HCT116 (cell line): ENCODE data around the gene CES3. TPM values are rescaled to one million over a fixed set of nuclear protein-coding genes. Genes with fewer than 3 reads are reported as not detected.

Source experiments
- ATAC-seq: fragments of 200-7000 bp; cut with Tn5 transposase; 2 replicates; pipeline ENCODE4 v1.9.1; 2020; ENCODE audit warnings: mild to moderate bottlenecking, moderate library complexity
- BruUV-seq: library from RNA; stranded (reverse); fragments of 400-500 nt; replicated peaks from 2 replicates; lab custom pipeline; 2021; lab: Mats Ljungman, UMichigan
- CTCF ChIA-PET: fragments of 300-600 bp; sonication (Branson Sonifier 250); formaldehyde crosslinking; loops from one replicate; lab custom pipeline; 2021; ENCODE audit warnings: antibody characterized with exemption; lab: Charles Lee
- POLR2A ChIA-PET: fragments of 300-600, 350-600 bp; sonication (Branson Sonifier 250); formaldehyde crosslinking; loops from one replicate; lab custom pipeline; 2021; ENCODE audit warnings: antibody characterized with exemption; lab: Charles Lee
- RAD21 ChIA-PET, 2 experiments: fragments of 300-600 bp; sonication (Branson Sonifier 250); formaldehyde crosslinking; loops; one replicate each; lab custom pipeline; 2023; ENCODE audit warnings: low total read pairs in 2 of 2; ENCODE audit not compliant: uncharacterized antibody in 2 of 2, unreplicated experiment in 2 of 2, low non-redundant PET in 1 of 2; lab: Charles Lee
- DNase-seq: peaks from one replicate; pipeline ENCODE4 v3.0.0-alpha.2; 2010; ENCODE audit warnings: low read depth, low spot score
- H2AFZ ChIP-seq: fragments of 200-600 bp; shearing (Covaris generic), sonication (generic); 2 replicates; pipeline ENCODE4 v1.6.1; 2017; ENCODE audit warnings: low read depth, mixed run types, mixed read lengths, antibody characterized with exemption, low read length; ENCODE audit not compliant: poor library complexity, severe bottlenecking
- H3K27ac ChIP-seq: 2 replicates; pipeline ENCODE4 v1.5.1; 2012; ENCODE audit warnings: low read depth, low read length
- H3K27me3 ChIP-seq: fragments of 200-600 bp; sonication (generic); 2 replicates; pipeline ENCODE4 v1.6.1; 2016; ENCODE audit warnings: mixed run types, low read length, mixed read lengths; ENCODE audit not compliant: insufficient read depth
- H3K36me3 ChIP-seq, 2 experiments: fragments of 200-500 bp in 1 of 2; fragments of 200-600 bp in 1 of 2; sonication (Bioruptor generic) in 1 of 2; sonication (generic) in 1 of 2; 2 replicates each; pipeline versions ENCODE4 v1.5.1 to v1.6.1; 2014 to 2016; ENCODE audit warnings: low read length in 2 of 2, inconsistent platforms in 1 of 2, mixed read lengths in 1 of 2, mixed run types in 1 of 2; ENCODE audit not compliant: insufficient read depth in 2 of 2, control insufficient read depth in 1 of 2
- H3K4me1 ChIP-seq, 2 experiments: fragments of 200-600 bp in 1 of 2; sonication (generic) in 1 of 2; 2 replicates each; pipeline versions ENCODE4 v1.5.1 to v1.6.1; 2012 to 2017; ENCODE audit warnings: low read length in 2 of 2, inconsistent platforms in 1 of 2, mild to moderate bottlenecking in 1 of 2, mixed read lengths in 1 of 2, mixed run types in 1 of 2, moderate library complexity in 1 of 2; ENCODE audit not compliant: insufficient read depth in 2 of 2, control insufficient read depth in 1 of 2
- H3K4me2 ChIP-seq: fragments of 200-600 bp; sonication (generic); 2 replicates; pipeline ENCODE4 v1.6.1; 2017; ENCODE audit warnings: mixed run types, low read length, mixed read lengths
- H3K4me3 ChIP-seq, 2 experiments: fragments of 200-600 bp in 1 of 2; sonication (generic) in 1 of 2; replicated peaks in 1 of 2; 2 replicates each; pipeline ENCODE4 v1.5.1; 2011 to 2016; ENCODE audit warnings: low read length in 2 of 2, control low read depth in 1 of 2, low read depth in 1 of 2, mild to moderate bottlenecking in 1 of 2, mixed read lengths in 1 of 2, mixed run types in 1 of 2
- H3K79me2 ChIP-seq: fragments of 200-600 bp; sonication (generic); 2 replicates; pipeline ENCODE4 v1.6.1; 2017; ENCODE audit warnings: mild to moderate bottlenecking, mixed run types, low read length, moderate library complexity, mixed read lengths; ENCODE audit not compliant: insufficient read depth
- H3K9ac ChIP-seq: fragments of 200-600 bp; sonication (generic); 2 replicates; pipeline ENCODE4 v1.6.1; 2016; ENCODE audit warnings: low read length, mixed read lengths
- H3K9me2 ChIP-seq: fragments of 200-600 bp; sonication (generic), shearing (Covaris generic); 2 replicates; pipeline ENCODE4 v1.6.1; 2017; ENCODE audit warnings: mixed run types, mild to moderate bottlenecking, moderate library complexity; ENCODE audit not compliant: insufficient read depth
- H3K9me3 ChIP-seq, 2 experiments: fragments of 200-500 bp in 1 of 2; fragments of 200-600 bp in 1 of 2; sonication (Bioruptor generic) in 1 of 2; sonication (generic) in 1 of 2; 2 replicates each; pipeline ENCODE4 v1.6.1; 2014 to 2017; ENCODE audit warnings: low read length in 2 of 2, mixed read lengths in 2 of 2, inconsistent platforms in 1 of 2, low read depth in 1 of 2, mild to moderate bottlenecking in 1 of 2, mixed run types in 1 of 2, moderate library complexity in 1 of 2; ENCODE audit not compliant: control insufficient read depth in 1 of 2, insufficient read depth in 1 of 2
- H4K20me1 ChIP-seq: fragments of 200-600 bp; sonication (generic), shearing (Covaris generic); 2 replicates; pipeline ENCODE4 v1.6.1; 2017; ENCODE audit warnings: mixed run types, mild to moderate bottlenecking, moderate library complexity; ENCODE audit not compliant: insufficient read depth
- CEBPB ChIP-seq: IDR thresholded peaks from 2 replicates; pipeline ENCODE4 v1.6.1; 2012; ENCODE audit warnings: low read depth
- ELF1 ChIP-seq: IDR thresholded peaks from 2 replicates; pipeline ENCODE4 v1.6.1; 2012; ENCODE audit warnings: low read depth, borderline replicate concordance
- EZH2 ChIP-seq: fragments of 200-600 bp; sonication (generic); IDR thresholded peaks from 2 replicates; pipeline ENCODE4 v1.6.1; 2017; ENCODE audit warnings: antibody characterized with exemption, mixed run types
- EZH2phosphoT487 ChIP-seq: fragments of 200-600 bp; IDR thresholded peaks from 2 replicates; pipeline ENCODE4 v1.6.1; 2018; ENCODE audit warnings: antibody characterized with exemption, borderline replicate concordance
- FOSL1 ChIP-seq: IDR thresholded peaks from 2 replicates; pipeline ENCODE4 v1.6.1; 2012; ENCODE audit warnings: low read depth
- POLR2A ChIP-seq: IDR thresholded peaks from 2 replicates; pipeline ENCODE4 v1.7.0; 2011; ENCODE audit warnings: borderline replicate concordance; ENCODE audit not compliant: insufficient read depth, insufficient read length; ENCODE audit errors: extremely low read depth
- RAD21 ChIP-seq: IDR thresholded peaks from 2 replicates; pipeline ENCODE4 v1.6.1; 2012; ENCODE audit warnings: low read depth, mild to moderate bottlenecking
- SIN3A ChIP-seq: IDR thresholded peaks from 2 replicates; pipeline ENCODE4 v1.6.1; 2012; ENCODE audit warnings: low read depth
- SRF ChIP-seq: IDR thresholded peaks from 2 replicates; pipeline ENCODE4 v1.6.1; 2012; ENCODE audit warnings: low read depth
- TCF7L2 ChIP-seq: IDR thresholded peaks from 2 replicates; pipeline ENCODE4 v1.7.0; 2011; ENCODE audit warnings: borderline replicate concordance, inconsistent platforms; ENCODE audit not compliant: insufficient read depth, insufficient read length; ENCODE audit errors: extremely low read depth
- intact Hi-C: fragments of 100-400 bp; cut with micrococcal nuclease; formaldehyde crosslinking; loops from 2 replicates; pipeline ENCODE4 v1.10.0; 2022
- total RNA-seq: library from RNA; stranded (reverse); gene quantifications from one replicate; pipeline ENCODE4 v1.2.1, GENCODE V29; 2021; ENCODE audit not compliant: unreplicated experiment

CES3 gene
- total RNA-seq, 1 experiment from 2014 or later, result 10.8 TPM

DNA sequence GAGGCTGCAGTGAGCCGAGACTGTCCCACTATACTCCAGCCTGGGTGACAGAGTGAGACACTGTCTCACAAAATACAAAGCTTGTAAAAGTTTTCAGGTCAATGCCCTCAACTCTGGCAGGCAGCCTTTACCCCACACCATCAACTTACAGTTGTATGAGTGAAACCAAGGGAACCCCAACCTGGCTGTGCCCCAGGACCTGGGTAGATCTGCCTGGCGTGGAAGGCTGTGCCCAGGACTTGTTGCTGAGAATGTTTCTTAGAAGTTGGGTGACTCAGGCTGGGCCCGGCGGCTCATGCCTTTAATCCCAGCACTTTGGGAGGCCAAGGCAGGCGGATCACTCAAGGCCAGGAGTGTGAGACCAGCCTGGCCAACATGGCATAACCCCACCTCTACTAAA is 7.8 kb downstream of the CES3 start:
- intact Hi-C loops, result no loop called here
- Histone ChIP-seq H3K9me2 (no peaks in the 10 kb centered on the region), H3K4me3 (peak overlapping the region in 1 of 2 experiments; percentile 26; a peak in 1 of 4 replicates), H2AFZ (no peak overlapping the region), H3K79me2 (no peaks in the 10 kb centered on the region), H3K27me3 (no peaks in the 10 kb centered on the region), H3K4me2 (peak overlapping the region; percentile 80), H3K4me1 (peaks cover 40 to 55% of the 10 kb centered on the region in 2 experiments), H3K36me3 (no peaks in the 10 kb centered on the region), H3K9ac (peak overlapping the region; percentile 28; the same call in 1 of the 2 replicates), H3K27ac (no peak overlapping the region), H4K20me1 (no peaks in the 10 kb centered on the region), H3K9me3 (no peaks in the 10 kb centered on the region)
- no peak for DNase-seq
- ATAC-seq, result peak; percentile 61
- BruUV-seq, result no TSS peak
- no peak for TF ChIP-seq EZH2
- TF ChIP-seq TCF7L2, result peak; percentile 75
- no peak for TF ChIP-seq SIN3A
- TF ChIP-seq SRF, result no peak
- RAD21 ChIA-PET, result no interaction called here
- CTCF ChIA-PET, result interaction anchor here (0.8 kb wide), 1 partner anchor 8 kb away, joined by 3 read pairs; the partner anchor contains the start of gene CES3
- POLR2A ChIA-PET, result no interaction called here

DNA sequence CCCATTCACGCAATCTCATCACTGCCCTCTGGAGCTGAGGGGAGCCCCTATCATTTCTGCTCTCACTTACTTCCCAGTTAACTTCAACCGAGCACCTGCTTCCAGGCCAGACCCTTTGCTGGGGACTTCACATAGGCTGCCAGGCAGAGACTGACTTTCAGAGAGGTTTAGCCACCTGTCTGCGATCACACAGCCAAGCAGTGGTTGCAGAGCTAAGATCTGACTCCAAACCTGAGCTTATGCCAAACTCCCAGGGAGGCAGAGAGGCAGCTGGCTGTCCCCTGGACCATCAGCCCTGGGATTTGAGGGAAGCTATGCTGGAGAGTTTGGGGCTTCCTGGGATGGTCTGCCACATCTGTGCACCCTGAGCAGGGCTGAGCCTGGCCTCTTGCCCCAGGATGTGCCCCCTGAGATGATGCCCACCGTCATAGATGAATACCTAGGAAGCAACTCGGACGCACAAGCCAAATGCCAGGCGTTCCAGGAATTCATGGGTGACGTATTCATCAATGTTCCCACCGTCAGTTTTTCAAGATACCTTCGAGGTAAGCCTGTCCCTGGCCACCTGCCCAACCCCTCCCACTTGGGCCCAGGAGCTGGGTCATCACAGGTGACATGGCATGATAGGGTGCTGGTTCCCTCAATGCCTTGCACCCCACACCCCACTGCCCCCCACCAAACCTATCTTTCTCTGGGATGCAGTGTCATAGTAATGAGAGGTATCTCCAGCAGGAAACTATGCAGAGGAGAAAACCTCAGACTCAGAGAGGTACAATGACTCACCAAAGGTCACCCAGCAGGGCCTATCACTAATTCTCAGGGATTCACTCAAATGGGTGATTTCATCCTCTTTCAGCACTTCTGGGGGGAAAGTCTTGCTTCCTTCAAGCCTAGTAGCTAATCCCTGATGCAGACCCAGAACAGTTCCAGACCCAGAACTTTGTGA is 10.0 kb downstream of the CES3 start:
- Histone ChIP-seq H3K4me1 (peaks cover 40 to 55% of the 10 kb centered on the region in 2 experiments), H3K9me3 (no peaks in the 10 kb centered on the region), H3K9ac (peak overlapping the region; percentile 37), H3K4me3 (peak overlapping the region in 1 of 2 experiments; percentile 31; a peak in 1 of 4 replicates), H3K36me3 (no peaks in the 10 kb centered on the region), H4K20me1 (no peaks in the 10 kb centered on the region), H3K4me2 (peak overlapping the region; percentile 80), H3K27ac (peak overlapping the region; percentile 6; the same call in 1 of the 2 replicates), H2AFZ (no peak overlapping the region), H3K27me3 (no peaks in the 10 kb centered on the region), H3K9me2 (no peaks in the 10 kb centered on the region), H3K79me2 (no peaks in the 10 kb centered on the region)
- RAD21 ChIA-PET, result interaction anchor here in 1 of 2 experiments (0.9 kb wide), 1 partner anchor 17 kb away, joined by 3 read pairs; no protein-coding TSS in a partner anchor
- CTCF ChIA-PET, result interaction anchor here (1.4 to 2.5 kb wide), 3 partner anchors 10 to 214 kb away, joined by 3 to 13 read pairs (median 3); partner anchors contain the start of gene CES3
- DNase-seq, result no peak
- peak; percentile 68 for ATAC-seq
- TF ChIP-seq SRF (no peak), SIN3A (no peak), POLR2A (no peak), FOSL1 (peak; percentile 40; the same call in 1 of the 2 replicates), RAD21 (no peak), ELF1 (no peak), EZH2phosphoT487 (no peak), CEBPB (no peak)
- no TSS peak for BruUV-seq
- intact Hi-C loops, result no loop called here
- POLR2A ChIA-PET, result no interaction called here
